Midbrain (tissue), 1 donor: Measurements from ENCODE around the gene XPNPEP1.

Experiments used
- DNase-seq: peaks from one replicate; lab custom pipeline; 2025; lab: John Stamatoyannopoulos, UW

XPNPEP1 gene

GRCh38 chr10:109947111-109947920, 24.0 kb upstream of the XPNPEP1 start:
- DNase-seq = no peak

- DNase-seq = no peak
Observed at GRCh38 chr10:109946680-109947079, 23.4 kb upstream of the XPNPEP1 start.

- no peak for DNase-seq
Observed at GRCh38 chr10:109945473-109946177, 22.3 kb upstream of the XPNPEP1 start.

GRCh38 chr10:109944613-109945012, 21.3 kb upstream of the XPNPEP1 start:
- no peak for DNase-seq

GRCh38 chr10:109941236-109941862, 18.0 kb upstream of the XPNPEP1 start:
- no peak for DNase-seq

GRCh38 chr10:109940553-109940952, 17.2 kb upstream of the XPNPEP1 start:
- no peak for DNase-seq

- no peak for DNase-seq
Observed at GRCh38 chr10:109940117-109940516, 16.8 kb upstream of the XPNPEP1 start.

- DNase-seq = no peak
Observed at GRCh38 chr10:109939315-109939961, 16.1 kb upstream of the XPNPEP1 start.

- no peak for DNase-seq
Observed at GRCh38 chr10:109937460-109938065, 14.3 kb upstream of the XPNPEP1 start.

- peak; percentile 33 for DNase-seq
Observed at GRCh38 chr10:109934958-109935793, 11.9 kb upstream of the XPNPEP1 start.

GRCh38 chr10:109933984-109934565, 10.8 kb upstream of the XPNPEP1 start:
- no peak for DNase-seq

- no peak for DNase-seq
Observed at GRCh38 chr10:109932968-109933367, 9.7 kb upstream of the XPNPEP1 start.

GRCh38 chr10:109932391-109932790, 9.1 kb upstream of the XPNPEP1 start:
- DNase-seq = no peak

- peak; percentile 26 for DNase-seq
Observed at GRCh38 chr10:109931163-109931562, 7.9 kb upstream of the XPNPEP1 start.

GRCh38 chr10:109929501-109930219, 6.3 kb upstream of the XPNPEP1 start:
- DNase-seq = no peak

- no peak for DNase-seq
Observed at GRCh38 chr10:109928475-109928891, 5.2 kb upstream of the XPNPEP1 start.

- no peak for DNase-seq
Observed at GRCh38 chr10:109926825-109927224, 3.5 kb upstream of the XPNPEP1 start.

- DNase-seq = no peak
Observed at GRCh38 chr10:109926061-109926745, 2.9 kb upstream of the XPNPEP1 start.

- DNase-seq = no peak
Observed at GRCh38 chr10:109924967-109925620, 1.8 kb upstream of the XPNPEP1 start.
